D721Med (cell line): ENCODE results near the gene PEX3.

Experiments
- DNase-seq: peaks from one replicate; pipeline ENCODE4 v3.0.0; 2011; ENCODE audit warnings: low spot score; ENCODE audit not compliant: insufficient read length
- FAIRE-seq: peaks from 2 replicates; lab custom pipeline; 2011; peaks lifted over from hg19 to GRCh38; lab: Jason Lieb, UNC
- CTCF ChIP-seq: IDR thresholded peaks from 2 replicates; pipeline ENCODE4 v1.5.1; 2012; ENCODE audit warnings: mild to moderate bottlenecking, control low read depth; ENCODE audit not compliant: insufficient read depth; ENCODE audit errors: missing control alignments

The PEX3 gene

GRCh38 chr6:143490775-143491174, 40.2 kb downstream of the PEX3 start:
- FAIRE-seq (no peak), DNase-seq (no peak)
- TF ChIP-seq CTCF = no peak

GRCh38 chr6:143496974-143497373, 46.4 kb downstream of the PEX3 start:
- no peak for DNase-seq
- no peak for FAIRE-seq
- TF ChIP-seq CTCF = no peak

GRCh38 chr6:143498428-143498827, 47.8 kb downstream of the PEX3 start:
- TF ChIP-seq CTCF = no peak
- FAIRE-seq (no peak), DNase-seq (no peak)

GRCh38 chr6:143501851-143502250, 51.2 kb downstream of the PEX3 start:
- DNase-seq (no peak), FAIRE-seq (no peak)
- TF ChIP-seq CTCF = peak; percentile 51

- FAIRE-seq (no peak), DNase-seq (no peak)
- no peak for TF ChIP-seq CTCF
Observed at GRCh38 chr6:143504369-143504768, 53.8 kb downstream of the PEX3 start.

GRCh38 chr6:143505111-143505510, 54.5 kb downstream of the PEX3 start:
- no peak for DNase-seq
- TF ChIP-seq CTCF = no peak
- no peak for FAIRE-seq

- TF ChIP-seq CTCF = no peak
- no peak for DNase-seq
- no peak for FAIRE-seq
Observed at GRCh38 chr6:143505537-143505936, 54.9 kb downstream of the PEX3 start.
